GF-D8 (cell line): ENCODE data around the gene S100PBP.
"Not testable (repeated sequence)": the region's sequence is repeated elsewhere in the genome, so short reads cannot be mapped to it uniquely, and the experiment has no call there.

ENCODE experiments used
- DNase-seq: peaks from one replicate; lab custom pipeline; 2025; lab: John Stamatoyannopoulos, UW

The S100PBP gene

GRCh38 chr1:32901823-32902534, 84.5 kb downstream of the S100PBP start:
- no peak for DNase-seq

- DNase-seq: no peak
Measured at GRCh38 chr1:32902535-32902920, 85.1 kb downstream of the S100PBP start.

GRCh38 chr1:32903991-32904785, 86.7 kb downstream of the S100PBP start:
- no peak for DNase-seq

GRCh38 chr1:32904797-32905196, 87.3 kb downstream of the S100PBP start:
- no peak for DNase-seq

DNA sequence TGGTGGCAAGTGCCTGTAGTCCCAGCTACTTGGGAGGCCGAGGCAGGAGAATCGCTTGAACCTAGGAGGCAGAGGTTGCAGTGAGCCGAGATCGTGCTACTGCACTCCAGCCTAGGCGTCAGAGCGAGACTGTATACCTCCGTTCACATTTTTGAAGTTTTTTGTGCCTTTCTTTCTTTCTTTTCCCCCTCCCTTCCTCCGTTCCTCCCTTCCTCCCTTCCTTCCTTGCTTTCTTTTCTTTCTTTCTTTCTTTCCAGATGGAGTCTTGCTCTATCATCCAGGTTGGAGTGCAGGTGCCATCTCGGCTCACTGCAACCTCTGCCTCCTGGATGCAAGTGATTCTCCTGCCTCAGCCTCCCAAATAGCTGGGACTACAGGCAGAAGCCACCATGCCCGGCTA, 88.1 kb downstream of the S100PBP start:
- not testable (repeated sequence) for DNase-seq

DNA sequence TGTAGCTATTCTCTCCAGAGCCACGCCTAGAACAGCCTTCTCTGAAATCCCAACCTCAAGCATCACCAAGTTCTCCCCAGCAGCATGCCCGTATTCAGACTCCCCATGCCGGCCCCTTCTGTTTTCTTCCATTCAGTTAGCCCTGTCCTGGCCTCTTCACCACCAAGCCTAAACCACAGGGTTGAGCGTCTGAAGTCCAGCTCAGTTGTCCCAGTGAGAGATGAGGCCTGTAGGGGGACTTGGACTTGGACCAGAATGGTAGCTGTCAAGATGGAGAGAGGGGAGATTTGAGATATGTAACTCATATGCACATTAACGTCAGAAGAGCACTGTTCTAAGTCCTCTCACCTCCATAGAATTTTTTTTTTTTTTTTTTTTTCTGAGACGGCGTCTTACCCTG, 89.2 kb downstream of the S100PBP start:
- no peak for DNase-seq

DNA sequence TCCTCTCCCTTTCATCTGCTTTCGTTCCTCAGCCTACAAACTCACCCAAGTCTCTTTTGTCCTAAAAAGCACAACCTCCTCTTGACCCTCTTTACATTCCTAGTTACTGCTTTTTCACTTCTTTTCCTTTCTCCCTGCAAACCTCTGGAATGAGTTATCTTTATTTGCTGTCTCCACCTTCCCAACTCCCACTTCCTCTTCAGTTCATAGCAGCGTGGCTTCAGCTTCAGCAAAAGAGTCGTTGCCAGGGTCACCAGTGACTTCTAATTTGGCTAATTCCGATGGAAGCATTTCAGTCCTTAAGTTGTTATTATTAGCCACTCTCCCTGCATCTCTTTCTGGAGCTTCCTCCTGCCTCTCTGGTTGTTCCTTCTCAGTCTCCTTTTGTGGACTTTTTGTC, 90.0 kb downstream of the S100PBP start:
- no peak for DNase-seq
